GM19452 (cell line): ENCODE measurements around the gene SOX6.
"Not testable (repeated sequence)": the region's sequence is repeated elsewhere in the genome, so short reads cannot be mapped to it uniquely, and the experiment has no call there.

Source experiments
- ATAC-seq: cut with Tn5 transposase; IDR thresholded peaks from one replicate; pipeline ENCODE4 v1.9.1; 2021; ENCODE audit not compliant: unreplicated experiment

The SOX6 gene

DNA sequence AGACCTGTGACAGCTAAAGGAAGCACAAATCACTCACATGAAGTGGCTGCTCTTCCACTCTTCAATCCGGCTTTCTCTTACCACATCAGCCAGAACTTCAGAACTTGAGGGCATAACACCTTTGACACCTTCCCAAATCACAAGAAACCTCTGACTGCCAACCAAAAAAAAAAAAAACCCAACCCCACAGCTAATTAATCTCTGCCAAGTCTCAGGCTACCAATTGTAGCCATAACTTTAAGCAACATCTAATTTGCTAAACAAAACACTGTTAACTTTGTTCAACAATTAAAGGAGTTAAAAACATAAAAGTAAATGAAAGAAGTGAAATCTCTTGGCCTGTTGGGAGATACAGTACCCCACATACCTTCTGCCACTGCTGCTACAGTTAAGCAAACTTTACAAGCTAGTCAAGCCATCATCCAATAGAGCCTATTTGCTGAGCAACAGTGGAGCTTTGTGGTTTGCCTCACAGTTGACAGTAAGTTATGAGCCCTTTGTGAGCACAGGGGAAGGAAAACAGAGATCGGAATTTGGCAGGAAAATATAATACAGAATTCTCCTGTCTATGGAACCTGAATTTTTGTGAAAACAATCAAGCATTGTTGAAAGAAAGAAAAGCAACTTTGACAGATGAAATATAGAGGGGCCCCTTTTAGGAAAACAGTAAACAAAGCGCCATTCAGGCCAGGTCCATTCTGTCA lies at the start of gene SOX6:
SOX6 (minus strand) TSS at position 490 of the 704 bp plus-strand sequence. CDS start 15,298 bp downstream, outside the sequence.
- ATAC-seq, result no peak

DNA sequence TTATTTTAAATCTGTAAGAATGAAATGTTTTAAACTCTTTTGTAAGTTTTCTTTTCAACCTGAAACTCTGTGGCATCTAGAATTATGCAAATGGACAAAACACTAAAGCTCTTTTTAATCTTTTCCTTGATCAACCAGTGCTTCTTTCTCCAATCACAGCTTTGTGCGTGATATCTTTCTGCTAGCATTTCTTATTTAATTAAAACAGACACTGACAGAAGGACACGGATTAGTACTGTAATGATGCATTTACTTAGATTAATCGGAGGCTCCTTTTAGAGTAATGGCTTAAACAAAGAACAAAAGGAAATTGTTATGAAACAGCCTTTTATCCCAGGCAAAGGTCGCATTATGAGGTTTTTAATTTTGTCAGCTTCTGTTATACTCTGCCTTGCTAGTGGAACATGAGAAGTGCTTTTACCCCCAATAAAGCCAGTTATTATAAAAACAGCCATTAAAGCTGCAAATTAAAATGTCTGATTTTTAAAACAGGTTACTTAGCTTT lies 48.5 kb upstream of the SOX6 start:
- no peak for ATAC-seq

DNA sequence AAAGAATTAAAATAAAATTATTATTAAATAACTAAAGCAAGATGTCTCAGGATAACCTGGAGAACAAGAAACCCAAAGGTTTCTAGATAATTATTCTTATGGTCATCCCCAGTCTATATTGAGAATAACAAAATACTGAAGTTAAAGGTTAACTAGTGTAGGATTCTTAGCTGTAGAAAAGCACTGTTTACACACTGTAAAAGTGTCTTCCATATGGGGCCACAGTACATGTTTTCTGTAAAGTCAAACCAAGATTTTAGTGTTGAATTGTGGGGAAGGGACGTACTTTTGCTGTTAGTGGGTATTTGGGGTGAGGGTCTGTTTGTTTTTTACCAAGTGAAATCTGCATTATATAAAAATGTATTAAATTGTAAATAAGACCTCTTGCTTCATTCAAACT lies 47.5 kb upstream of the SOX6 start:
- ATAC-seq, result no peak

DNA sequence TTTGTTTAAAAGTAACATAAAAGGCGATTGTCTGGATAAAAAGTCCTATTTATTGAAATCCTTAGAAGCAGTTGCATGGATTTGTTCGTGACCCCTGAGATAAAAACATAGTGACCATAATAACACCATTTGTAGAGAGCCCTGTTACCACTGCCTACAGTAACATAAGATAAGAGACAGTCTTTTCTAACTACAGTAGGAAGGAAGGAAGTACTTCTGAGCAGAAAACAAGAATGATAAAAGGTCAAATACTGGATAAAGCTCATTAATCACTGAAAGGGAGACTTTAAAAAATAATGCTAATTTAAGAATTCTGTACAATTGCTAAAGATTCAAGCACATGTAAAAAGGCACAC lies 47.1 kb upstream of the SOX6 start:
- no peak for ATAC-seq

DNA sequence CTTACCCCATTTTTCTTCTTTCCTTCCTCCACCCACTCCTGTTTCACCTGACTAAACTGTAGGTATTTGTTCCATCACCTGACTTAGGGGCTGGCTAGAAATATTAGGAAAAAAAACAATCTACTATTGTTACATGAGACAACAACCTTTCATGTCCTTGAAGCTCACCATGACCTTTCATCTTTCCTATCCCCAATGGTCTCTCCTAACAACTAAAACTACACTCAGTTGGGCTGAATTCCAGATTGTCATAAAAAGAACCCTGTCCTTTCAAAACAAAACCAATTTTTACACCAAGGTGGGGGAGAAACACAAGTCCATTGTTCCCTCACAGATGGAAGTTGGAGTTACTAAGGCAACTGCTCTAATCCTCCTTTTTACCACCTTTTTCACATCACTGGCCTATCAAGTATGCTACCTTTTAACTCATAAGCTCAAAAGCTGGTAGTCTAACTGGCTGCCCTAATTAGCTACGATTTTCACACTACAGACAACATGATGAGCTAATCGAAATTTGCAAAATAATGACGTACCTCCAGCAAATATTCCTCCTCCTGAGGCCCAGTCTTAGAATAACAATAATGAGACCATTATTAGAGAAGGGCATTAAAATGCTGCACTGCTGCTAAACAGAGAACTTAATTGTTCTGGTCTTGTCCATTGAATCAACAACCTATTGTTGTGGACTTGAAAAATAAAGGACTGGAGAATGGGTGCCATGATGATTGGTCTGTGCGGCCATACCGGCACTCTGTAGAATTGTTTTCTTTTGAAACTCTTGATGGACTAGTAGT lies 46.5 kb upstream of the SOX6 start:
- ATAC-seq, result no peak

DNA sequence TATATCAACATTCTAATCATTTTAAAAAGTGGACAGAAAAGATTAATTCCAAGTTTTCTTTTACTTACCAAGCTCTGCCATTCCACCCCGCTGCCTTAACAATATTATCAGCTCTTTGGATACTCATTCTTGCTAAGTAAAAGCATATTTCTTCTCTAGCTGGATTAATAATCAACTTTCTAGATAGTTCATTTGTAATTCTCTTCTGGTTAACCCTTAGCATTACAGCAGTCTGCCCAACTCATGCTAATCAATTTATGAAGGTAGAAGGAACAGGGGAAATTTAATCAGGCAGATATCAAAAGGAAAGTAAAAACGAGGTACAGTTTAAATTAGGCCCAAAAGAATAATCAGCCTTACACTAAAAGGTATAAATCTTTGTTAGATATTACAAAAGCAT lies 41.0 kb upstream of the SOX6 start:
- no peak for ATAC-seq

DNA sequence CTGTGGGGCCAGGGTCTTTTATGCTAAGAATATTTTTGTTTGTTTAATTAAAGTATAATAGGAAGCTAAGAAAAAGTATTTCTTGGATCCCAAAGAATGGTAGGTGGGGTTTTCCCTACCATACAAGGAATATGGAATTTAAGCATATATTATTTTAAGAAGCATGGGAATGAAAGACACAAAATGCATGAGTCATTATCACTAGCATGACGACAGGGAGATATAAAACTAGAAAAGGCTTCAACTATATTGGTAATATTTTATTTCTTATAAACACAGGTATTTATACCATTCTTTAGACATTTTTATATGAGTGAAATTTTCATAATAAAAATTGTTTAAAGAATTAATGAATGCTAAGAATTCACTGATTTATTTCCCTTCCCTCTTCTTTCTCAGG lies 39.3 kb upstream of the SOX6 start:
- no peak for ATAC-seq

DNA sequence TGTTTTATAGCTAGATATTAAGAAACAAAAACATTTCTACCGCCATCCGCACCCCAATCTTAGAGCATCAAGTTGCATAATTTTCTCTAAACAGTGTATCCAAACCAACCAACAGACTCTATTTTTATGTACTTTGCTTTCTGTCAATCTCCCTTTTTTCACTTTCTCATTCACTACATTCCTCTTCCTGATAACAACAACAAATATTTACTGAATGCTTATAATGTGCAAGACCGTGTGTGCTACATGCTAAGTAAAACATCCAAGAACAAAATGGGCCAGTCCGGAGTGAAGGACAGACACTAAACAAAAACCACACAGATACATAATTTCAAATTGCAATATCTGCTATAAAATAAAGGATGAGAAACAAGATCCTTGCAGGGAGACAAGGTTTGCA lies 38.6 kb upstream of the SOX6 start:
- no peak for ATAC-seq

DNA sequence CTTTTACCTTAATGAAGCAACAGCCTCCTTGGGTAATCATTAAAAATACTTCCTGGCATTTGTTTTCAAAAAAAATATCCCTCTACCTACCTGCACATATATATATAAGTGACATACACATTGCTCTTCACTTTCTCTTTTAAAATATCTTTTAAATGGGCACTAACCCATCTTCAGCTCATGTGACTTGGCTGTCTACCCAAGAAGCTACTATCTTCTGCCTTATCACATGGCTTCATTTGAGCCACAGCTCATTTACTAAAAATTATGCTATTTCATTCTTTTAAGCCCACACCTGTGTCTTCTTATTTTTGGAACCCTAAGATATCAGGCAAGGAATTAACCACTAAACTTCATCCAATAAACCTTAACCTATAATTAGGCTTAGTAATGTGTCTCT lies 37.0 kb upstream of the SOX6 start:
- no peak for ATAC-seq

DNA sequence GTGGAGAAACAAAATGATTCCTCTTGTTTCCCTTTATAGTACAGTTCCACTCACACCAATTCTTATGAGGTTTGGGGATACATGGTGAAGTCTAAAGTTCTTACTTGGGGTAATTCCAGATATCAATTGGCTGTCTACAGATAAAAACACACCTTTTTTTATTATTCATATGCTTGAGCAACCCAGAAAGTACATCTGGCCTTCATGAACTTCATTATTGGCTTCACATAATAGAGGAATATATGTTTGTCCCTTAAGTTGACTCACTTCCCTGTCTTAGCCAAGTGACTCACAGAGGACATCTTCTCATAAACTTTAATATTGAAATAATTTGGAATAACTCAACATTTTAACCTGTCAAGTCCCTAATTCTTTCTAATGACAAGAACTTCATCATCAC lies 36.3 kb upstream of the SOX6 start:
- ATAC-seq, result no peak

DNA sequence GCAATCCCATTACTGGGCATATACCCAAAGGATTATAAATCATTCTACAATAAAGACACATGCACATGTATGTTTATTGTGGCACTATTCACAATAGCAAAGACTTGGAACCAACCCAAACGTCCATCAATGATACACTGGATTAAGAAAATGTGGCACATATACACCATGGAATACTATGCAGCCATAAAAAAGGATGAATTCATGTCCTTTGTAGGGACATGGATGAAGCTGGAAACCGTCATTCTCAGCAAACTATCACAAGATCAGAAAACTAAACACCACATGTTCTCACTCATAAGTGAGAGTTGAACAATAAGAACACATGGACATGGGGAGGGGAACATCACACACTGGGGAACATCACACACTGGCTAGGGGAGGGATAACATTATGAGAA lies 34.5 kb upstream of the SOX6 start:
- ATAC-seq, result not testable (repeated sequence)

DNA sequence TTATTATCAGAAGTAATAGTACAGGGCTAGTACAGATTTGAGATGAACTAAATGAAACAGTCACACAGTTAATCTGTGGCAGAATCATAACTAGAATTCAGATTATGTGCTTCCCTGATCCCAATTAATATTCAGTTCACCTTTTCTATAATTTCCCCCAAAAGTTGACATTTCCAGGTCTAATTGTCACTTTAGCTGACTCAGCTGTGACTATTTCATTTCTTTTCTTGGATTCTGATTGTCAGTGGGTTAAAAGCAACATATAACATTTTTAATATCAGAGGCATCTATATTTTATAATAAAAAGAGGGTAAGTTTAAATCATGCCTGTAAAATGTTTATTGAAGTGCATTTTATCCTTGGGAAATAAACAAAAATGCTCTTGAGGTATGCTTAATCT lies 28.8 kb upstream of the SOX6 start:
- no peak for ATAC-seq

DNA sequence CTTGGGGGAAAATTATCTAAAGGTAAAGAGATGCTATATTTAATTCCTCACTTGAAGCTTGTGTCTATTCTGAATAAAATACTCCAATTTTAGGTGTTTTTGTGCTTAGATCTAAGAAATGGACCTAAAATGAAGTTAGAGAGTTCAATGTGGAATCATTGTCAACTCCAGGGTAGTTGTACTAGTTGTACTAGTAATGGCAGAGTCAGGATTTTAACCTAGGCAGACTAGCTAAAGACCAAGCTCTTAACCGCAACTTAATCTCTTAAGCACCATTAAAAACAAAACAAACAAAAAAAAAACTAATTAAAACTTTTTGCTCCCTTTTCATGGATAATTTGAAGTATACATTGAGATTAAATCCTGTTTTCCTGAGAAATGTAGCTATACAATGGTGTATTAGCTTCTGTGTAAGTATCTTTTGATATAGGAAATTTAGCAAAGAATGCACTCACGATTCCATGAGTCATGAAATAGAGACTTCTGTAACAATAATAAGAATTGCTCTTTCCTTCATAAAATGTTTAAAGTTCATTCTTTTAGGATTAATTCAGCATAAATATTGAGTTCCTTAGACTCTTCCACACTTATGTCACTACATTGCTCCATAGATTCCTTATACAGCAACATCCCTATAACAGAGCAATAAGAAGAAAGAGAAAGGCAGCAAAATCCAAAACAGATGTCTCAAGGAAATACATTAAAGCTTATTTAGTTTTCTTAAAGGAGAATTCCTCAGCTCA lies 26.5 kb upstream of the SOX6 start:
- no peak for ATAC-seq

DNA sequence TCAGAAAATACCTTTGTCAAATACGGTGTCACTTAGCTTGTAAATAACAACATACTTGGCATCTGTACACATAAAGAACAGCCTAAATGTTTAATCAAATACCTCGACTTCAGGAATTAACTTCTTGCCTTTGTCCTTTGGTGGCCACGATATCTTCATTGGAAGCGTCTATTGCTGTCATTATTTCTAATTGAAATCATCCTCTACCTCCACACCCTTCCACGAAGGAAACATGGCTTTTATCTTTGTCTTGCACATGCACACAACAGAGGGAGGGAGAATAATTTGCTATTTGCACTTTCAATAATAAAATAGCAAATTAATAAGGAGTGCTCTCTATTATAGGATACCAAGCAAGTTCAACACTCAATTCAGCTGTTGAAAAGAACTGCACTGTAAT lies 25.8 kb upstream of the SOX6 start:
- no peak for ATAC-seq

DNA sequence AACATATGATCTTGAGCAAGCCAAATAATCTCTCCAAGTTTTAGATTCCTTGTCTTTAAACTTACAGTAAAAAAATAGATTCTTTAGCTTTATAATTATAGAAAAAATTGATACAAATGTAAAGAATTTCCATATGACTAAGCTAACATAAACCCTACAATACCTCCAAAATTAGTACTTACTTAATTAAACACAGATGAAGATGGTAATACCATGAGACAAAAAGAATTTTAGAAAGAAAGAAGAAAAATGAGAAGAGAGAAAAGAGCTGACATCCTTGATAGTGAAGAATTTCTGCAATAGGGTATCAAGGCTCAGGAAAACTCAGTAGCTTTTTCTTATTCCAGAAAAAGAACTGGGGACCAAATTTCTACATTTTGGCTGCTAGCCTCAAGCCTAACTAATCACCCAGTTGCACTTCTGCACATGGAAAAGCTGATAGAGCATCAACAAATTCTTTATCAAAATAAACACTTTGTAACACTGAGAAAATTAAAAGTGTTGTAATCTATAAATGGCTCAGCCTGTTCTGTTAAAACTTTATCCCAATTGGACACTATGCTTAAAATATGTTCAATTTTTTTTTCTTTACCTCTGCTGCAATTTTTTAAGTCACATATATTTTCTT lies 24.7 kb upstream of the SOX6 start:
- no peak for ATAC-seq

DNA sequence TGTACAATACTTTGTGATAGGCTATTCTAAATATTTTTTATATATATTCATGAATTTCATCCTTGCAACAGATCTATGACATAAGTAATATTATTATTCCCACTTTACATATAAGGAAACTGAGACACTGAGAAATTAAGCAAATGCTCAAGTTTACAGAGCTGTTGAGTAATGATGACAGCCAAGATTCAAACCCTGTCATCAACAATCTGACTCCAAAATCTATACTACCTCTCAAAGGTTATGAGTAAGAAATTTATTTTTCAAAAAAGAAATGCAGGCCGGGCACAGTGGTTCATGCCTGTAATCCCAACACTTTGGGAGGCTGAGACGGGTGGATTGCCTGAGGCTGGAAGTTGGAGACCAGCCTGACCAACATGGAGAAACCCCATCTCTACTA lies 22.6 kb upstream of the SOX6 start:
- no peak for ATAC-seq

DNA sequence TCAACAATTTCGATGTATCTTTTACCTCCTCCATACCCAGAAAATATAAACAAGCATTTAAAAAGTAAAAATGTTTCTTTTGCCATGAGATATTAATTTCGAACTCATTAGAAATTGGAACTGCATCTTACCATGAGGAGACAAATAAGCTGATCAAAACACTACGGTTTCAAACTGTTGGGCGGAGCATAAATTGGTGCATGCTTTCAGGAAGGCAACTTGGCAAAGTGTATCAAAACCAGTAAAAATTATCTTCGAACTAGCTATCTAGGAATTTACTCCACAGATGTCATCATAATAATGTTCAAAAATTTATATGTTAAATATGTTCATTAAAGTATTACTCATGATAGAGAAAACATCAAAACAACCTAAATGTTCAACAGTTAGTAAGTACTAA lies 21.4 kb upstream of the SOX6 start:
- no peak for ATAC-seq

DNA sequence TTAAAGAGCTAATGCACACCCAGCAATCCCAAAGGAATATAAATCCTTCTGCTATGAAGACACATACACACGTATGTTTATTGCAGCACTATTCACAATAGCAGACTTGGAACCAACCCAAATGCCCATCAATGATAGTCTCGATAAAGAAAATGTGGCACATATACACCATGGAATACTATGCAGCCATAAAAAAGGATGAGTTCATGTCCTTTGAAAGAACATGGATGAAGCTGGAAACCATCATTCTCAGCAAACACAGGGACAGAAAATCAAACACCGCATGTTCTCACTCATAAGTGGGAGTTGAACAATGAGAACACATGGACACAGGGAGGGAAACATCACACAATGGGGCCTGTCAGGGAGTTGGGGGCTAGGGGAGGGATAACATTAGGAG lies 19.3 kb upstream of the SOX6 start:
- ATAC-seq, result not testable (repeated sequence)

DNA sequence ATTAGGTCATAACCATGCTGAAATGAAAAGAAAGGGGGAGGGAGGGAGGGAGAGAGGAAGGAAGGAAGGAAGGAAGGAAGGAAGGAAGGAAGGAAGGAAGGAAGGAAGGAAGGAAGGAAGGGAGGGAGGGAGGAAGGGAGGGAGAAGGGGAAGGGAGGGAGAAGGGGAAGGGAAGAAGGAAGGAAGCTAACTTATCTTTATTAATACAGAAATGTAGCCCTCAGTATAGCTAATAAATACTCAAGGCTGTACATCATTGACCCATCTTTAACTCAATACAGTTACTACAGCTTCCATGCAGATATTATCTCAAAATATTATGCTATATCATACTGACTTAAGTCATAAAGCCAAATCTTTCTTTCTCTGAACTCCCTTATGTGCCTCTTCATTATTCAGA lies 17.4 kb upstream of the SOX6 start:
- no peak for ATAC-seq

DNA sequence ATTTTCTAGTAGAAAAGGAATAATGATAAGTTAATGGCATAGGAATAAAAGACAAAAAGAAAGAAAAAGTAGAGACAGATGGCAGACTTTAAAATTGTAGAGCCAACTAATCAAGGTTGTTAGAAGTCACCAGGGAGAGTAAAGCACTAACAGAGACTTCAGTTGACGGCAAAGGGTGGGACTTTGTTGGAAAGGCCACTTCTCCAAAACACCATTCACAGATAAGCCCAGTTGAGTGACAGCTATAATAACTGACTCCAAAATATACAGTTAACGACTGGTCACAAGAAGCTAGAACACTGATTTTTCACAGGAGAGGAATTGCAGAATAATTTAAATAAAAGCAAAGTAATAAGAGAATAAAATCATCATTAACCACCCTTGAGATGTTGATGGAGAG lies 16.0 kb upstream of the SOX6 start:
- no peak for ATAC-seq

DNA sequence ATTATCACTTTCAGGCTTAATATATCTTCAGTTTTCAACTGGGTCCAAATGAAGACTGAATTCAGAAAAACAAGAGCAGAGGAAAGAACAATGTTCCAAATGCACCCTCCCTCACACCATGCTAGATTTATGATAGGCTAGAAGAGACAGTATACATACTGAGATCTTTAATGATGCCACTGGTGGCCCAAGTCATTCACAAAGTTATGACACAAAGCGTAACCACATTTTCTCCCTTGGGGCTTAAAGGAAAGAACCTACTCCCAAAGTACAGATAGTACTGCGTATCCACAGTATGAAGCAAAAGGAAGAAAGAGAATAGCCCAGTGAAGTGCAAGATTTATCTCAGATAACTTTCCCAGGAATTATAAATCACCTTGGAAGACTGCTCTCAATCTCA lies 10.9 kb upstream of the SOX6 start:
- no peak for ATAC-seq
